Renal cortex interstitium (tissue), 11 donors: ENCODE measurements around the gene MYO18B. TPM values are rescaled to one million over a fixed set of nuclear protein-coding genes. Genes with fewer than 3 reads are reported as not detected.
"Not testable (repeated sequence)": the region's sequence is repeated elsewhere in the genome, so short reads cannot be mapped to it uniquely, and the experiment has no call there.

Experiments used
- DNase-seq, 11 donors: peaks; one replicate each; pipeline ENCODE4 v3.0.0-alpha.2; 2013; ENCODE audit warnings: low read depth in 9 of 11, low spot score in 4 of 11; ENCODE audit errors: extremely low read depth in 1 of 11
- polyA plus RNA-seq, 3 donors: library from polyadenylated mRNA; unstranded; fragments of 120-200 nt; gene quantifications; one replicate each; pipeline ENCODE4 v1.2.1, GENCODE V29; 2013; ENCODE audit not compliant: insufficient read length in 3 of 3

Gene MYO18B
- polyA plus RNA-seq, 3 donors: 0.07 to 0.16 (median 0.15) TPM

DNA sequence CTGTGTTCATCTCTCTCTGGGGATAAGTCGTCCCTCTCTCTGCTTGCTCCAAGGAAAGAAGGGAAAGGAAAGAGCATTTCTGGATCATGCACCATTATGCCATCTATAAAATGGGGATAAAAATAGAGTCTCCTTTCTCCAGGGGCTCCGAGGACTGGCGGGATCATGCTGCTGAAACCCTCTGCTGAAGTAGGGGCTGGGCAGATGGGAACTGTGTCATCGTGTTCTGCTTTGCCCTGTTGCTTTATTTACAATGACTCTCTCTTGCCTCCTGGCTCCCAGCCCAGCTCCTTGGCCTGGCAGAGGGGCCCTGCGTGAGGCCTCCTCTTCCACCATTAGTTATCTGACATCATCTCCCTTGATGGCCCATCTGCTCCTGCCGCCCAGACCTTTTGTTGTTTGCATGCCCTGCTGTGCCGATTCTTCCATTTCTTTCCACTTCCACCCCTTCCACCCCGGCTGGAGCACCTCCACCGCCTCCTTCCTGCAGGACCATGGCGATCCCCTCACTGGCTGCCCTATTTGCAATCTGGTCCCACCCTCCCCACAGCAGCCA lies 200.9 kb downstream of the MYO18B start:
- DNase-seq: no peak

DNA sequence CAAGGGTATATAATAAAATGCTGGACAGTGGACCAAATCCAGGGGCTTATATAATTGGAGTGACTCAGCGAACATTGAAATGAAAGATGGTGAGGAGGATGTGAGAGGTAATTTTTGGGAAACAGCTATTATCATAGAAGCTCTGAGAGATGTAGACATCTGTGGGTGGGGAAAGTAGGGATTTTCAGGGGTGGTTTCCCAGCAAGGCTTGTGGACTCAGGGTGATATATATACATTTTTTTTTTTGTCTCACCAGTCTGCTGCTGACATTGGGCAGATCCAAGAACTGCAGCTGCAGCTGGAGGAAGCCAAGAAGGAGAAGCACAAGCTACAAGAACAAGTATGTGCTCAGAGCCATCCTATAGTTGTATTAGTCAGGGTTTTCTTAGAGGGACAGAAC lies 208.1 kb downstream of the MYO18B start:
- no peak for DNase-seq

DNA sequence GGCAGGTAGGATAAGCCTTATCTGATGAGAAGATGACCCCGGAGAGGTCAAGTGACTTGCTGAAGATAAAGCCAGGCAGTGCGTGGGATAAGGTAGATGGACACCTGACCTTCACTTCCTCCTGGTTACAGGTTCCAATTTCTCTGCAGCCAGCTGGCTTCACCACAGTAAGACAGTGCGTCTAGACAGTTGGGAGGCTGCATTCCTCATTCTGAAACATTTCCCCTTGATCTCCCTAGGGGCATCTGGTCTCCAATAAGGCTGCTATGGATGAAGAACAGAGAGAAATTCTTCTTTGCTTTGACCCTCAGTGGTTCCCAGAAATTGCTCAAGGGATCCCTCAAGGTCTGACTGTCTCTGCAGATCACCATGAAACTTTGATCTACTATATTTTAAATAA lies 211.3 kb downstream of the MYO18B start:
- DNase-seq: no peak

DNA sequence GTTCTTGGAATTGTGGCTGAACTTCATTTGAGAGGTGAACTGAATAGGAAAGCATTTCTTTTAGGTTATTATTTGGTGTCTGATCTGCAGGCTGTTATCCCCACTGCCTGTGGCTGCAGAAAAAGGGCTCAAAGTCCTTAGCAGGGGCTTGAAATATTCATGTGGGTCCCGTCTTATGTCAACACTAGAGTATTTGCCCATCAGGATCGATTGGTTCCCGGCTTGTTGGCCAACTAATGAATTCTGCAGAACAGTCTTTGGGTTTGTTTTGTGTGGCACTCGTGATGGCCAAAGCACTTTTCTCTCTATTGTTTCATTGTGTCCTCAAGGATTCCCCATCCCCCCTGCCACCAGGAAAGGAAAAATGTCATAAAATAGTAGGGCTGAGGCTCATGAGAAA lies 211.9 kb downstream of the MYO18B start:
- no peak for DNase-seq

- no peak for DNase-seq
Measured at GRCh38 chr22:25955323-25955722, 213.3 kb downstream of the MYO18B start.

- no peak for DNase-seq
Measured at GRCh38 chr22:25956801-25957200, 214.8 kb downstream of the MYO18B start.

DNA sequence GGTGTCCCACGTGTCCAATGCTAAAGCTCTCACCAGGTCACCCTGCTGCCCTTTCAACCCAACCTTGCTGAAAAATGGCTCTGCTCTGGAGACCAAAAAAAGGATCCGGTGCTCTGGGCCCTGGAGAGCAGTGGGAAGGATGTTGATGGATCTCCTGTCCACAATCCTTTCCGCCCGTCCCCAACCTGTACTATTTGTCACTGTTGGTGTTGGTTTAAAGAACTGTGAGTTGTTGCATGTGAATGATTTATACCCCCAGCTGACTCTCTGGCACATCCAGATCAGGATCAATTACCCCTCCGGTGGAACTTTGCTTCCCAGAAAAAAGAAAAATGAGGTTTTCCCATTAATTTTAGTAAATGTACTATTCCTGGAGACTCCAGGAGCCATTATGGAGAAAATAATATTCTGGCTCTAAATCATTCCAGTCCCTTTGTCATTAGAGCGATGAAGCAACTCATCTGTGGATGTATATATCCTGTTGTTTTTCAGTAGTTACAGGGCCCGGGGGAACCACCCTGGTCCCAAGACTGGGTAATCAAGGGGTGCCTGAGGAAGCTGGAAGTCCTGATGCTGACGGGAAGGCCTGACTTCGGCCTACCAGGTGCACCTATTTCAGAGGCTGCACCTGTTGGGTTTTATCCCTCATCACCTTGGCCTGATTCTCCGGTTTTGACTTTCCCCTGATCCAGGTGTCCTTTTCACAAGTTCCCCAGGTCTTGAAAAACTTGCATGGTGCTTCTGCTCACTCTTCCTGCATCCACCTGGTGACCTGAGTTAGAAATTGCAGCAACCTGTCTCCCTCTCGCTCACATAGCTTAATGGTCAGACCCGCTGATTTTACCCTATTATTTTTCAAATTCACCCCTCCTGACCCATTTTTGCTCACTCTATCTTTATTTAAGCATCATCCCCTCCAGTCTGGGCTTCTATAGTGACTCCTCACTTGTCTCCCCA lies 218.1 kb downstream of the MYO18B start:
- DNase-seq: no peak

DNA sequence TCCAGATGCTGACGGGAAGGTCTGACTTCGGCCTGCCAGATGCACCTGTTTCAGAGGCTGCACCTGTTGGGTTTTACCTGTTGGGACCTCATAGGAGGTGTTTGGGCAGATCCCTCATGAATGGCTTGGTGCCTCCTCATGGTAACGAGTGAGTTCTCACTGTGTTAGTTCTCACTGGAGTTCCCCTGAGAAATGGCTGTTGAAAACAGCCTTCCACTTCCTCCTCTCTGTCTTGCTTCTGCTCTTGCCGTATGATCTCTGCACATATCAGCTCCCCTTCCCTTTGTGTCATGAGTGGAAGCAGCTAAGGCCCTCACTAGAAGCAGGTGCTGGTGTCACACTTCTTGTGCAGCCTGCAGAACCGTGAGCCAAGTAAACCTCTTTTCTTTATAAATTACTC lies 219.7 kb downstream of the MYO18B start:
- no peak for DNase-seq

DNA sequence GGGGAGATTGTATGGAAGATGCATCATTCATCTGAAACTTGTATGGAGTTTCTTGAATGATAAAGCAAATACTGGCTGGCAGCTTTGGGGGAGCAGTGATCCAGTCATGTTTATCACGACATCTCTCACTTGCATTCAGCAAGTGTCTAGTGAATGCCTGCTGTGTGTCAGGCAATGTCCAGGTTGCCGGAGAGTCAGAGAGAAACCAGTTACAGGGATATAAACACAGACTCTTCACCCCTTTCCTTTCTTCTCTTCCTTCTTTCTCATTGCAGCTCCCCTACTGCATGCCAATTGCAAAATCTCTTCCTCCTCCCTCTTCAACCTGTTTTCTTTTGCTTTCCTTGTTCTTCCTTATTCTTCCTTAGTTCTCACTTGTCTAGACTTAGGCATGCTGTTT lies 220.7 kb downstream of the MYO18B start:
- DNase-seq: no peak

- DNase-seq: no peak
Measured at GRCh38 chr22:25964961-25965730, 223.2 kb downstream of the MYO18B start.

GRCh38 chr22:25966448-25966913 lies 224.5 kb downstream of the MYO18B start:
- DNase-seq: no peak

DNA sequence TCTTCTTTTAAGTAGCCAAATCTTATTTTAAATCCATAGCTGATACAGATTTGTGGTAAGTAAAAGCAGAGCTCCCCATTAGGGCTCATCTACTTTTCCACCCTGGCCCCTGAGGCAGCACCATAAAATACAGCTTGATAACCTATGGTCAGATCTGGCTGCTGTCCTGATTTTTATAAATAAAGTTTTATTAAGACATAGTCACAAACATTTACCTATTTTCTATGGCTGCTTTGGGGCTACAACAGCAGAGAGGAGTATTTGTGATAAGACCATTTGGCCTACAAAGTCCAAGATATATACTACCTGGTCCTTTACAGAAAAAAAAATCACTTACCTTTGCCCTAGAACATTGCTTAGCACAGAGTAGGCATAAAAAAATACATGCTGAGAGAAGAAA lies 227.3 kb downstream of the MYO18B start:
- no peak for DNase-seq

DNA sequence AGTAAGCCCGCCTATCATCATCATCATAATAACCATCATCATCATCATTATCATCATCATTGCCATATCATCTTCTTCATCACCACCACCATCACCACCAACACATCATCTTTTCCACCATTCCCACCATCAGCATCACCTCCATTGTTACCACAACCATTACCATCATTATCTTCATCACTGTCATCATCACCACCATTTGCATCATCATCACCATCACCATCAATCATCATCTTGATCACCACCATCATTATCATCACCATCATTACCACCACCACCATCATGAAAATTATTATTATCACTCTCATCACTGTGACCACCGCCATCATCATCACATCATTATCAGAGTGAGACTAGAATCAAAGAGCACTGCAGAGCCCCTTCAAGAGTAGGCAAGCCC lies 227.9 kb downstream of the MYO18B start:
- no peak for DNase-seq

DNA sequence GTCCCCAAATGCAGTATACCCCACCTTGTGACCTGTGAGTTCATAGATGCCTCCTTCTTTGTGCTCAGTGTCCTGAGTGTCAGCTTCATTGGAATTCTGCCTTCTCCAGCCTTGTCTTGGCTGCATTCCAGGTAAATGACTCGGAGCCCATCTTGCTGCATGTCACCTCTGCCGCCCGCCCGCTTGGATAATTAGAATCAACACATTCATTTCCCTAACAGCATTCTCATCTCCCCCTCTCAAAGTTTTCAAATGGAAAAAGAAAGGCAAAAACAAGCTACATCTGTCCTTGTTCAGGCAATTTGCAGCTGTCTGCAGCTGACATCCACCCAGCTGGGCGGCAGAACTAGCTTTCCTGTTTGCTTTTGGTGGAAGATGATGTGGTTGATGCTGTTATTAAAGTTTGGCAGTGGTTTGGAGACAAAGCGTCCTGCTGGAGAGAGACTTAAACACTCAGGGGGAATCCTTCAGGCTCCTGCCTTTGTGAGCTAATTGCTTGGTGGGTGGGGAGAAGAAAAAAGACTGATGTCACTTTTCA lies 228.5 kb downstream of the MYO18B start:
- peak in 7 of 11 donors; percentile 5 to 41 (median 22) for DNase-seq

GRCh38 chr22:25970999-25971811 lies 229.2 kb downstream of the MYO18B start:
- no peak for DNase-seq

- DNase-seq: no peak
Measured at GRCh38 chr22:25972397-25972796, 230.4 kb downstream of the MYO18B start.

DNA sequence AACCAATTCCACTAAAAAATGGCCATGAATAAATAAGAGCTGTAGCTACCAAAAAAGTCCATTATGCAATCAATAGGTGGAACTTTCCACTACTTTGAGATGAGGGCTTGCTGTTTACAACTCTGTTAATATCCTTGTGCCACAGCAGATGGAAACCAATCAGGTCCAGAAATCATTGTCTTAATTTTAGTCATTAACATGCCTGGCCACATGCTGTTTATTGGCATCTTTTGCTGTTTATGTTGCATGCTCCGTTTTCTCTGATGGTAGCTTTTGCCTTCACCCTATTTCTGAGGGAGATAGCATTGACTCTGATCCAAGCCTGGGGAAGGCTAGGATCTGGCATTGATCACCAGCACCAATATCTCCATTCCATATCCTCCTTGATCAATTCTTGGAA lies 234.4 kb downstream of the MYO18B start:
- DNase-seq: no peak

DNA sequence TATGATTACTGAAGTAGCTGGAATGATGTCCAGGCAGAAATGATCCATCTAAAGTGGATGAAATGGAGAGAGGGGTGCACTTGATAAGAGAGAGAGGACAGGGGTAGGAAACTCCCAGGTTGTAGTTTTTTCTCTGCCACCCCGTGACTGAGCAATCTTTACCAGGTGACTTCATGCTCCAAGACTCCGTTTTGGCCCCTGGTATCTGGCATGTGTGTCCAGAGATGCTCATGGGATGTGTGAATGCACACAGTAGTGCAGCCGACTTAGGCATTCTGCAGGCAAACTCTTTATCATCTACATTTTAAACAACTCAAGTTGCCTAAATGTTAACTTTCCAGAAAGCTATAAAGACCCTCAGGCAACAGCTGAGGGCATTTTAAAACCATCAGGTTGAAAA lies 238.0 kb downstream of the MYO18B start:
- DNase-seq: no peak

DNA sequence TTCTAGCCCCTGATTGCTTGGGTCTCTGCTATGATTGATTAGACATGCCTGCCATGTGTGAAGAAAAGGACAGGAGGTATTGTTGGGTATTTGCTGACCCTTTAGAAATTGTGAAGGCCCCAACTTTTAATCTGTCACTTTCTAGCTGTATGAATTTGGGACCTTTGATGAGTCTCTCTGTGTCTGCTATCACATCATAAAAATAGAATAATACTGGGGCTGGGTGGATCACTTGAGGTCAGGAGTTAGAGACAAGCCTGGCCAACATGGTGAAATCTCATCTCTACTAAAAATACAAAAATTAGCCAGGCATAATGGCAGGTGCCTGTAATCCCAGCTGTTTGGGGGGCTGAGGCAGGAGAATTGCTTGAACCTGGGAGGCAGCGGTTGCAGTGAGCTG lies 242.9 kb downstream of the MYO18B start:
- not testable (repeated sequence) for DNase-seq
